Neural cell (in vitro differentiated cells): ENCODE data around the gene ITGAV. TPM values are rescaled to one million over a fixed set of nuclear protein-coding genes. Genes with fewer than 3 reads are reported as not detected.
A peak's percentile ranks its signal among the peaks of the same experiment; 100 is the strongest.

ENCODE experiments used
- H2AFZ ChIP-seq: fragments of 200-600, 300-800 bp; sonication (generic), shearing (Covaris generic); 2 replicates; pipeline ENCODE4 v1.6.0; 2014; ENCODE audit warnings: low read depth, mild to moderate bottlenecking, antibody characterized with exemption, low read length, moderate library complexity
- H3F3A ChIP-seq: fragments of 200-600 bp; shearing (Covaris generic); 2 replicates; pipeline ENCODE4 v1.6.1; 2016; ENCODE audit warnings: mild to moderate bottlenecking, moderate library complexity, mixed read lengths, antibody characterized with exemption, low read length; ENCODE audit not compliant: insufficient read depth, poor library complexity, severe bottlenecking
- H3K27ac ChIP-seq: fragments of 200-600, 300-800 bp; sonication (generic), shearing (Covaris generic); 2 replicates; pipeline ENCODE4 v1.5.1; 2014; ENCODE audit warnings: mild to moderate bottlenecking, low read length, moderate library complexity
- H3K27me3 ChIP-seq: fragments of 300-800, 200-600 bp; sonication (generic), shearing (Covaris generic); 2 replicates; pipeline ENCODE4 v1.6.0; 2014; ENCODE audit warnings: mild to moderate bottlenecking, low read depth, low read length, moderate library complexity; ENCODE audit not compliant: insufficient read depth
- H3K36me3 ChIP-seq: fragments of 300-800, 200-600 bp; sonication (generic), shearing (Covaris generic); 2 replicates; pipeline ENCODE4 v1.5.1; 2014; ENCODE audit warnings: mild to moderate bottlenecking, antibody characterized with exemption, low read length, moderate library complexity; ENCODE audit not compliant: insufficient read depth
- H3K4me2 ChIP-seq: fragments of 300-800, 200-600 bp; sonication (generic), shearing (Covaris generic); 2 replicates; pipeline ENCODE4 v1.6.0; 2014; ENCODE audit warnings: mild to moderate bottlenecking, low read length
- H3K4me3 ChIP-seq: fragments of 300-800, 200-600 bp; sonication (generic), shearing (Covaris generic); 2 replicates; pipeline ENCODE4 v1.5.1; 2014; ENCODE audit warnings: mild to moderate bottlenecking, low read length, moderate library complexity
- H3K79me2 ChIP-seq: fragments of 200-600 bp; shearing (Covaris generic); replicated peaks from 2 replicates; pipeline ENCODE4 v1.6.0; 2014; ENCODE audit warnings: mild to moderate bottlenecking, low read length, moderate library complexity; ENCODE audit not compliant: insufficient read depth
- H3K9ac ChIP-seq: fragments of 300-800, 200-600 bp; sonication (generic), shearing (Covaris generic); 2 replicates; pipeline ENCODE4 v1.6.1; 2016; ENCODE audit warnings: mild to moderate bottlenecking, low read length, mixed read lengths
- H3K9me2 ChIP-seq: fragments of 200-600 bp; shearing (Covaris generic); 2 replicates; pipeline ENCODE4 v1.6.1; 2016; ENCODE audit warnings: mild to moderate bottlenecking, low read length, mixed read lengths; ENCODE audit not compliant: insufficient read depth
- H3K9me3 ChIP-seq: fragments of 200-600, 300-800 bp; sonication (generic), shearing (Covaris generic); 2 replicates; pipeline ENCODE4 v1.6.1; 2016; ENCODE audit warnings: mild to moderate bottlenecking, mixed run types, low read length, moderate library complexity, mixed read lengths
- H4K20me1 ChIP-seq: fragments of 200-600 bp; shearing (Covaris generic); 2 replicates; pipeline ENCODE4 v1.6.1; 2016; ENCODE audit warnings: mild to moderate bottlenecking, mixed run types; ENCODE audit not compliant: insufficient read depth
- EP300 ChIP-seq: fragments of 450-650 bp; conservative IDR thresholded peaks from 2 replicates; pipeline ENCODE4 v1.6.1; 2014; ENCODE audit warnings: antibody characterized with exemption, mild to moderate bottlenecking, moderate library complexity; ENCODE audit not compliant: poor library complexity, severe bottlenecking
- EZH2 ChIP-seq: fragments of 200-600, 300-800 bp; shearing (Covaris generic), sonication (generic); IDR thresholded peaks from 2 replicates; pipeline ENCODE4 v1.6.1; 2014; ENCODE audit warnings: antibody characterized with exemption, low read length, borderline replicate concordance, mild to moderate bottlenecking; ENCODE audit not compliant: insufficient read depth, poor library complexity, severe bottlenecking
- MXI1 ChIP-seq: fragments of 450-650 bp; conservative IDR thresholded peaks from 2 replicates; pipeline ENCODE4 v1.6.1; 2014; ENCODE audit warnings: antibody characterized with exemption, mild to moderate bottlenecking; ENCODE audit not compliant: poor library complexity, severe bottlenecking
- POLR2AphosphoS5 ChIP-seq: IDR thresholded peaks from 2 replicates; pipeline ENCODE4 v1.6.1; 2012
- RAD21 ChIP-seq: fragments of 450-650 bp; conservative IDR thresholded peaks from 2 replicates; pipeline ENCODE4 v1.6.1; 2014; ENCODE audit warnings: antibody characterized with exemption, mild to moderate bottlenecking, moderate library complexity
- SMC3 ChIP-seq: fragments of 450-650 bp; conservative IDR thresholded peaks from 2 replicates; pipeline ENCODE4 v1.6.1; 2014; ENCODE audit warnings: antibody characterized with exemption, mild to moderate bottlenecking, moderate library complexity; ENCODE audit not compliant: poor library complexity
- TAF1 ChIP-seq: IDR thresholded peaks from 2 replicates; pipeline ENCODE4 v1.6.1; 2012; ENCODE audit warnings: low read depth
- polyA plus RNA-seq: library from polyadenylated mRNA; depleted of rRNA; stranded (reverse); fragments of >200 nt; gene quantifications from 2 replicates; pipeline ENCODE4 v1.2.3, GENCODE V29; 2014
- TF ChIP-seq, protein P1 (sequence below): IDR thresholded peaks from 2 replicates; pipeline ENCODE4 v1.6.1; 2012; ENCODE audit warnings: borderline replicate concordance
- TF ChIP-seq, protein P2 (sequence below): fragments of 450-650 bp; IDR thresholded peaks from 2 replicates; pipeline ENCODE4 v1.5.1; 2014; ENCODE audit warnings: antibody characterized with exemption, mild to moderate bottlenecking, moderate library complexity; ENCODE audit not compliant: poor library complexity, severe bottlenecking

Gene ITGAV
- polyA plus RNA-seq, 1 donor from 2014 or later = 6.6 TPM

DNA sequence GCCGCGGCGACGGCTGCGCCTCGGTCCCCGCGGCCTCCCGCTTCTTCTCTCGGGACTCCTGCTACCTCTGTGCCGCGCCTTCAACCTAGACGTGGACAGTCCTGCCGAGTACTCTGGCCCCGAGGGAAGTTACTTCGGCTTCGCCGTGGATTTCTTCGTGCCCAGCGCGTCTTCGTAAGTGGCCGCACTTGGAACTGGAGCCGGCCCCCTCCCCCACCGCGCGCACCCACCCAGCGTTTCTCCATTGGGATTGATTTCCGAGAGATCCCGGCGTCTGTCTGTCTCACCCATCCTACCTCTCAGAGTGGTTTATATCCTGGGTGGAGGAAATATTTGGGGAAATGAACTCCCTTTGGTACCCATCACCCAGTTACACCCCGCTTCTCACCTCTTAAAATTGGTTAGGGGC is 498 bp downstream of the ITGAV start:
- Histone ChIP-seq H3K4me2 (peak overlapping the region; percentile 50), H3K9me2 (no peaks in the 10 kb centered on the region), H3K36me3 (no peaks in the 10 kb centered on the region), H4K20me1 (no peaks in the 10 kb centered on the region), H3K4me3 (peak overlapping the region; percentile 91), H3K27ac (no peak overlapping the region), H3K79me2 (peaks cover 7% of the 10 kb centered on the region), H2AFZ (peak overlapping the region; percentile 66), H3K27me3 (peaks cover 11% of the 10 kb centered on the region), H3K9ac (peak overlapping the region; percentile 63), H3F3A (no peaks in the 10 kb centered on the region), H3K9me3 (no peaks in the 10 kb centered on the region)
- TF ChIP-seq TAF1 (no peak), SMC3 (peak; percentile 3)

DNA sequence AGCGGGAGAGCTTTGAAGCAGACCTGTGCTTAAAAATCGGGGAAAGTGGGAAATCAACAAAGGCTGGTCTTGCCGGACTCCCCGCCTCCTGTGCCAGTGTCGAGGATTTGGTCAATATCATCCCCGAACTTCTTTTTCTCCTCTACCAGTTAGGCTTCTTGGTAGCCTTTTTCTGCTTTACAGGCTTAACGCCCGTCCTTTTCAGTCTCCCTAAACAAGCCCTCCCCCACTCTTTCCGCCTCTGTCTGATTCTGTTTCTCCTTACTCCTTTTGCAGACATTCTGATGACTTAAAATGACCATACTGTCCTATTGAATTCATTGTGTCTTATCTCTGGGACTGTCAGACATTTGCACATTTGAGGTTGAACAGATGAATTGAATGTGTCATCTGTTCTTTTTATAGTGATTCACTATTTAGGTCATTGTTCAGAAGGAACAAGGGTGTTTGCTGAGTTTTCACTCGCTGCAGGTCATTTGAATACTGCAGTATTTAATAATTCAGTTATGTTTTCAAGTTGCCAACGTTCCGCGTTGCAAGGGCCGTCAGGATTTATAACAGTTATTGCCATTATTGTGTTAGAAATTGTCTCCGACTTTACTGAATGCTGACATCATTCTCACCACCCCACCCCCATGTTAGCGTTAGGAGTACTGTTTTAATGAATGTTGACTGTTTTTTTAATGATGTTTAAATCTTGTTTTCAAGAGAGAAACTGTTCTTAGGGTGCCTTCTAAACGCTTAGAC is 1.1 kb downstream of the ITGAV start:
- Histone ChIP-seq H3K4me2 (peak overlapping the region; percentile 50), H3K4me3 (peak overlapping the region; percentile 91), H3K27me3 (peaks cover 11% of the 10 kb centered on the region), H3K27ac (no peak overlapping the region), H2AFZ (peak overlapping the region; percentile 66), H3K79me2 (peaks cover 7% of the 10 kb centered on the region), H4K20me1 (no peaks in the 10 kb centered on the region), H3K9ac (peak overlapping the region; percentile 63), H3K36me3 (no peaks in the 10 kb centered on the region), H3K9me2 (no peaks in the 10 kb centered on the region), H3F3A (no peaks in the 10 kb centered on the region), H3K9me3 (no peaks in the 10 kb centered on the region)
- TF ChIP-seq TAF1 (no peak), EP300 (no peak), RAD21 (no peak), SMC3 (no peak), POLR2AphosphoS5 (no peak), MXI1 (no peak), EZH2 (no peak)
- TF ChIP-seq, protein P1, sequence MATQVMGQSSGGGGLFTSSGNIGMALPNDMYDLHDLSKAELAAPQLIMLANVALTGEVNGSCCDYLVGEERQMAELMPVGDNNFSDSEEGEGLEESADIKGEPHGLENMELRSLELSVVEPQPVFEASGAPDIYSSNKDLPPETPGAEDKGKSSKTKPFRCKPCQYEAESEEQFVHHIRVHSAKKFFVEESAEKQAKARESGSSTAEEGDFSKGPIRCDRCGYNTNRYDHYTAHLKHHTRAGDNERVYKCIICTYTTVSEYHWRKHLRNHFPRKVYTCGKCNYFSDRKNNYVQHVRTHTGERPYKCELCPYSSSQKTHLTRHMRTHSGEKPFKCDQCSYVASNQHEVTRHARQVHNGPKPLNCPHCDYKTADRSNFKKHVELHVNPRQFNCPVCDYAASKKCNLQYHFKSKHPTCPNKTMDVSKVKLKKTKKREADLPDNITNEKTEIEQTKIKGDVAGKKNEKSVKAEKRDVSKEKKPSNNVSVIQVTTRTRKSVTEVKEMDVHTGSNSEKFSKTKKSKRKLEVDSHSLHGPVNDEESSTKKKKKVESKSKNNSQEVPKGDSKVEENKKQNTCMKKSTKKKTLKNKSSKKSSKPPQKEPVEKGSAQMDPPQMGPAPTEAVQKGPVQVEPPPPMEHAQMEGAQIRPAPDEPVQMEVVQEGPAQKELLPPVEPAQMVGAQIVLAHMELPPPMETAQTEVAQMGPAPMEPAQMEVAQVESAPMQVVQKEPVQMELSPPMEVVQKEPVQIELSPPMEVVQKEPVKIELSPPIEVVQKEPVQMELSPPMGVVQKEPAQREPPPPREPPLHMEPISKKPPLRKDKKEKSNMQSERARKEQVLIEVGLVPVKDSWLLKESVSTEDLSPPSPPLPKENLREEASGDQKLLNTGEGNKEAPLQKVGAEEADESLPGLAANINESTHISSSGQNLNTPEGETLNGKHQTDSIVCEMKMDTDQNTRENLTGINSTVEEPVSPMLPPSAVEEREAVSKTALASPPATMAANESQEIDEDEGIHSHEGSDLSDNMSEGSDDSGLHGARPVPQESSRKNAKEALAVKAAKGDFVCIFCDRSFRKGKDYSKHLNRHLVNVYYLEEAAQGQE = no peak
- TF ChIP-seq, protein P2, sequence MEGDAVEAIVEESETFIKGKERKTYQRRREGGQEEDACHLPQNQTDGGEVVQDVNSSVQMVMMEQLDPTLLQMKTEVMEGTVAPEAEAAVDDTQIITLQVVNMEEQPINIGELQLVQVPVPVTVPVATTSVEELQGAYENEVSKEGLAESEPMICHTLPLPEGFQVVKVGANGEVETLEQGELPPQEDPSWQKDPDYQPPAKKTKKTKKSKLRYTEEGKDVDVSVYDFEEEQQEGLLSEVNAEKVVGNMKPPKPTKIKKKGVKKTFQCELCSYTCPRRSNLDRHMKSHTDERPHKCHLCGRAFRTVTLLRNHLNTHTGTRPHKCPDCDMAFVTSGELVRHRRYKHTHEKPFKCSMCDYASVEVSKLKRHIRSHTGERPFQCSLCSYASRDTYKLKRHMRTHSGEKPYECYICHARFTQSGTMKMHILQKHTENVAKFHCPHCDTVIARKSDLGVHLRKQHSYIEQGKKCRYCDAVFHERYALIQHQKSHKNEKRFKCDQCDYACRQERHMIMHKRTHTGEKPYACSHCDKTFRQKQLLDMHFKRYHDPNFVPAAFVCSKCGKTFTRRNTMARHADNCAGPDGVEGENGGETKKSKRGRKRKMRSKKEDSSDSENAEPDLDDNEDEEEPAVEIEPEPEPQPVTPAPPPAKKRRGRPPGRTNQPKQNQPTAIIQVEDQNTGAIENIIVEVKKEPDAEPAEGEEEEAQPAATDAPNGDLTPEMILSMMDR = no peak

DNA sequence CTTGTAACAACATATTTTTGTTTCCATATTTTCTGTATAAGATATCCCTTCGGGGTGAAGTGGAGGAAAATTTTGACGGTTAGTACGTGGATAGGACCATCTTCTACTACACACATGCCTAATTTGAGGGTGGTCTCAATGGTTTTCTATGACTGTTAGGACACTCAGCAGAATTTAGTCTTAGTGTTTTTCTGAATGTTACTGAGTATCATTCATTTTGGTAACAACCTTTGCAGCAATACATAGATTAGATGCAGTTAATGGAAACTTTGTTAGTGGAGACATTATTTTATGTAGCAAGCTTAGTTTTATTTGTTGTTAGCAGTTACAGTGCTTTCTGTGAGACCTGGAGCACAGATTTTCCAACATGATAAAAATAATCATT is 1.6 kb downstream of the ITGAV start:
- H3K9ac ChIP-seq = no peak overlapping the region
- no peak overlapping the region for H3K27ac ChIP-seq
- no peaks in the 10 kb centered on the region for H3K36me3 ChIP-seq
- peak overlapping the region; percentile 91 for H3K4me3 ChIP-seq
- no peaks in the 10 kb centered on the region for H4K20me1 ChIP-seq
- peak overlapping the region; percentile 50 for H3K4me2 ChIP-seq
- no peaks in the 10 kb centered on the region for H3F3A ChIP-seq
- no peak overlapping the region for H2AFZ ChIP-seq
- TF ChIP-seq SMC3 (no peak), POLR2AphosphoS5 (no peak), TAF1 (no peak), RAD21 (no peak), EZH2 (no peak), EP300 (no peak), MXI1 (no peak)
- TF ChIP-seq, protein P1 = no peak
- TF ChIP-seq, protein P2 = no peak
- no peaks in the 10 kb centered on the region for H3K9me2 ChIP-seq
- no peaks in the 10 kb centered on the region for H3K9me3 ChIP-seq
- H3K27me3 ChIP-seq = peaks cover 11% of the 10 kb centered on the region
- peaks cover 7% of the 10 kb centered on the region for H3K79me2 ChIP-seq
